Measurements from ENCODE around the gene MAEA. TPM values are rescaled to one million over a fixed set of nuclear protein-coding genes. Genes with fewer than 3 reads are reported as not detected.
A peak's percentile ranks its signal among the peaks of the same experiment; 100 is the strongest.
"Not testable (repeated sequence)": the region's sequence is repeated elsewhere in the genome, so short reads cannot be mapped to it uniquely, and the experiment has no call there.

The MAEA gene
- total and polyA plus RNA-seq, 8 donors: 28.6 to 74.7 (median 32.7) TPM

GRCh38 chr4:1330761-1331590 lies 41.3 kb downstream of the MAEA start:
- no peaks in the 10 kb centered on the region for H3K4me1 ChIP-seq
- DNase-seq (peak in 2 of 6 donors; percentile 24 to 67), ATAC-seq (no peak), FAIRE-seq (no peak)
- no peak overlapping the region for H3K27ac ChIP-seq
- TF ChIP-seq CTCF (IDR thresholded peaks at IDR 0.05): no peak
- no peak overlapping the region for H3K4me3 ChIP-seq
- WGBS, 2 donors: 88 to 92% methylated on average over 34 of the region's 34 CpGs
- H3K9me3 ChIP-seq: no peaks in the 10 kb centered on the region
- H3K27me3 ChIP-seq: no peaks in the 10 kb centered on the region
- intact Hi-C loops (cut with DNase I): loop anchor here in 1 of 3 donors (10.0 kb wide), 1 partner anchor 76 kb away; no protein-coding TSS in a partner anchor
- H3K36me3 ChIP-seq: peaks cover 3 to 20% (median 9%) of the 10 kb centered on the region in 3 donors

- Histone ChIP-seq H3K27me3 (no peaks in the 10 kb centered on the region), H3K4me1 (no peaks in the 10 kb centered on the region), H3K27ac (no peak overlapping the region), H3K4me3 (no peak overlapping the region), H3K9me3 (no peaks in the 10 kb centered on the region), H3K36me3 (peaks cover 3 to 23% (median 9%) of the 10 kb centered on the region in 3 donors)
- WGBS, 2 donors: 89 to 94% methylated on average over 21 of the region's 21 CpGs
- peak in 2 of 6 donors; percentile 15 to 51 for DNase-seq
- no peak for TF ChIP-seq CTCF (IDR thresholded peaks at IDR 0.05)
- no peak for ATAC-seq
- no peak for FAIRE-seq
- intact Hi-C loops (cut with DNase I): loop anchor here in 1 of 3 donors (10.0 kb wide), 1 partner anchor 77 kb away; no protein-coding TSS in a partner anchor
Measured at GRCh38 chr4:1331591-1332353, 42.1 kb downstream of the MAEA start.

- peak in 1 of 6 donors; percentile 44 for DNase-seq
- H3K27me3 ChIP-seq: no peaks in the 10 kb centered on the region
- H3K36me3 ChIP-seq: peaks cover 3 to 30% (median 6%) of the 10 kb centered on the region in 3 donors
- TF ChIP-seq CTCF (IDR thresholded peaks at IDR 0.05): no peak
- WGBS, 2 donors: 92 to 95% methylated on average over 13 of the region's 13 CpGs
- no peak overlapping the region for H3K4me3 ChIP-seq
- intact Hi-C loops (cut with DNase I): loop anchor here in 1 of 3 donors (10.0 kb wide), 1 partner anchor 78 kb away; no protein-coding TSS in a partner anchor
- no peak for FAIRE-seq
- H3K27ac ChIP-seq: peak overlapping the region in 1 of 4 donors; percentile 11
- H3K9me3 ChIP-seq: no peaks in the 10 kb centered on the region
- ATAC-seq: no peak
- H3K4me1 ChIP-seq: no peaks in the 10 kb centered on the region
Measured at GRCh38 chr4:1332686-1333085, 43.0 kb downstream of the MAEA start.

- Histone ChIP-seq H3K27ac (peak overlapping the region in 1 of 4 donors; percentile 11), H3K4me1 (no peaks in the 10 kb centered on the region), H3K27me3 (no peaks in the 10 kb centered on the region), H3K9me3 (no peaks in the 10 kb centered on the region), H3K4me3 (no peak overlapping the region), H3K36me3 (peaks cover 1 to 30% (median 4%) of the 10 kb centered on the region in 3 donors)
- TF ChIP-seq CTCF (IDR thresholded peaks at IDR 0.05): no peak
- intact Hi-C loops (cut with DNase I): loop anchor here in 1 of 3 donors (10.0 kb wide), 1 partner anchor 78 kb away; no protein-coding TSS in a partner anchor
- FAIRE-seq: no peak
- DNase-seq: peak in 1 of 6 donors; percentile 33
- 89 to 91% methylated on average over 8 of the region's 8 CpGs for WGBS, 2 donors
- ATAC-seq: peak in 2 of 4 donors; percentile 10 to 46
Measured at GRCh38 chr4:1333256-1333655, 43.6 kb downstream of the MAEA start.

- not testable (repeated sequence) for H3K9me3 ChIP-seq, H3K4me1 ChIP-seq, H3K27ac ChIP-seq, H3K4me3 ChIP-seq, H3K27me3 ChIP-seq, FAIRE-seq
- WGBS, 2 donors: 77 to 90% methylated on average over 8 to 11 of the region's 12 CpGs
- H3K36me3 ChIP-seq: peaks cover 0 to 37% (median under 1%) of the 10 kb centered on the region in 3 donors
- ATAC-seq (peak in 1 of 4 donors; percentile 27), DNase-seq (peak in 1 of 6 donors; percentile 7)
- intact Hi-C loops (cut with DNase I): loop anchor here in 1 of 3 donors (10.0 kb wide), 1 partner anchor 79 kb away; no protein-coding TSS in a partner anchor
Measured at GRCh38 chr4:1333851-1334578, 44.3 kb downstream of the MAEA start.

Data from pancreas (tissue), 10 donors.